Inferior parietal cortex (tissue), 1 donor: Measurements from ENCODE around the gene CASZ1.

Source experiments
- DNase-seq: peaks from one replicate; pipeline ENCODE4 v3.0.0-alpha.2; 2016; ENCODE audit errors: extremely low spot score

The CASZ1 gene

DNA sequence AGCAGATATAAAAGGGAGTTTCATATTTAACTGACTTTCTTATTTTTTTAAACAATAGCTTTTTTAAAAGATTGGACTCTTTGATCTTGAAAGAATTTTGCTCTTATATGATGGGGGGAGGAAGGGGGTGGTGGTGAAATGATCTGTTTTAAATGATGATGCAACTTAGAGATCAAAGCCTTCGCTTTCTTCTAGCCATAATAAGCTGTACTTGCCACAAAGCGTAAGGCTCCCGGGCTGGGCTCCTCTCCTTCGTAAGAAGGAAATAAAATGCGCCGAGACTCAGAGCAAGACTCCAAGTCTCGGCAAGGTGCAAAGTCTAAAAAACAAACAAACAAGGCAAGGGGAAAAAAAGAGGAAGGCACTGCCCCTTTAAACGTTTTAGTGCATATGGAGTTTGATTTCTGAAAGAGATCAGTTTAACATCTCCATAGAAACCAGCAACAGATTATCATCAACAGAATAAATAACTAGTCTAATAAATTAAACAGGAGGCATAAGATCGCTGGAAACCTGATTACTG lies 3.3 kb downstream of the CASZ1 start:
- no peak for DNase-seq

DNA sequence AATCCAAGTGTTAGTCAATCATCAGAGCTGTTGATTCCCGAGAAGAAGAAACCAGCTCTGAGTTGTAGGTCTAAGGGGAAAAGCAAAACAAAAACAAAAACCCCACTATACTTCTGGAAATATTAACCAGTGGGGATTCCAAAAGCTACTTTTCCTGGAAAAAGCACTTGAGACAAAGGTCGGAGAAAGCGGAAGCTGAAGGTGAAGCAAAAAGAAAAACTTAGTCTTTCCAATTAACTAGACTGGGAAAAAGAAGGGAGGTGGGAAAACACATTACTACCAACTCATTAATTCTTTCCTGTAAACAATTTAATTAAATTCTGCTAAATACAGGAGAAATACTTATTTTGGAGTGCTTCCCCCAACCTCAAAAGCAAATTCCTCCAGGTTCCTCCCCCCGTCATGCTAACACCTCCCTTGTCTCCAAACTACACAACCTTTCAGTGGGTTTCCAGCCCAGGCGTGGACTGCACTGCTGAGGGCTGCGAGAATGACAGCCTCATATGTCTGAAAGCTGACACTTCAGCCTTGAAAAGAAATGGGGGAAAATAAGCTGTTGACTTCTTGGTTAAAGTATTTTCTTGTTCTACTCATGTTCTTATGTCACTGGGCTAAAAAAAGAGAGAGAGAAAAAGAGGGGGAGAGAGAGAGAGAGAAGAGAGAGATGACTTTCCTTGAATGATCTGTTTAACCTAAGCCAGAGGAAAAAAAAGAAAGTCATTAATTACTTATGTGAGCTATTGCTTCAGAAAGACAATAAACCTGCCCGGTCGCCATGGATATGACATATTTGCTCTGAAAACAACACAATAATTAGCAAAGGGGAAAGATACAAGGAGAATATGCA lies 5.1 kb downstream of the CASZ1 start:
- no peak for DNase-seq

DNA sequence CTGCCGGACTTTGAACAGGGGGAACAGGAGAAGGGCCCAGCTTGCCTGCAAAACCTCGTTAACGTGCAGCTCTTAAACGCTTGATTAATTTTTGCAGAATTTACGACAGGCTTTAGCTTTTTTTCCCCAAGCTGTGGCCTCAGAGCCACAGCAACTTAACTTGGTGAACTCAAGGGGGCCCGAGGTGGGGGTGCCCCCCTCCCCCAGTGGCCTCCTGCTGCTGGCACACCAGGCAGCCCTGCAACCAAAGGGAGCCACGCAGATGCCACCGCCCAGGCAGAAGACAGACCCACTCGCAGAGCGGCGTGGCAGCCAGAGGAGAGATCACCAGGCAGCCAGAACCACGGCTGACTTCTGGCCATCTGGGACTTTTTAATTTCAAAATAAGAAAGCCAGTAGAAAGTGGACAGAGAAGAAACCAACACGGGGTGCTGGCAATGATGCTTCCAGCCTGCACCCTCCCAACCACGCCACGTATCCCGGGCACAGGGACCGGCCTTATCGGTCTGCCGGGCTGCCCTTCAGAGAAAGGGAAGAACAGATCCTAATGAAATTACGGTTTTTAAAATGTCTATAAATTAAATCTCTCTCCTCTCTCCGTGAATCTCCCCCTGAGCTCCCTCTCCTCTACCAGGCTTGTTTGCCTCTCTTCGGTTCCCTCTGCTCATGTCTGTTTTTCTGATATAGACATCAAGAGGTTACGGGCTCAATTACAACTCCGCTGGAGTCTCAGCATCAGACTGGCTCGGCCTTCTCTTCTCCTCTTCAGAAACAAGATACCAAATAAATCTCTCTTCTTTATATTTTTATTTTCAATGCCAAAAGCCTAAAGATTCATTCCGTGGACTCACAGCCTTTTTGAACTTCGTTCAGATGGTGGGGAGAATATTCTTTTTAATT lies 6.4 kb downstream of the CASZ1 start:
- no peak for DNase-seq

DNA sequence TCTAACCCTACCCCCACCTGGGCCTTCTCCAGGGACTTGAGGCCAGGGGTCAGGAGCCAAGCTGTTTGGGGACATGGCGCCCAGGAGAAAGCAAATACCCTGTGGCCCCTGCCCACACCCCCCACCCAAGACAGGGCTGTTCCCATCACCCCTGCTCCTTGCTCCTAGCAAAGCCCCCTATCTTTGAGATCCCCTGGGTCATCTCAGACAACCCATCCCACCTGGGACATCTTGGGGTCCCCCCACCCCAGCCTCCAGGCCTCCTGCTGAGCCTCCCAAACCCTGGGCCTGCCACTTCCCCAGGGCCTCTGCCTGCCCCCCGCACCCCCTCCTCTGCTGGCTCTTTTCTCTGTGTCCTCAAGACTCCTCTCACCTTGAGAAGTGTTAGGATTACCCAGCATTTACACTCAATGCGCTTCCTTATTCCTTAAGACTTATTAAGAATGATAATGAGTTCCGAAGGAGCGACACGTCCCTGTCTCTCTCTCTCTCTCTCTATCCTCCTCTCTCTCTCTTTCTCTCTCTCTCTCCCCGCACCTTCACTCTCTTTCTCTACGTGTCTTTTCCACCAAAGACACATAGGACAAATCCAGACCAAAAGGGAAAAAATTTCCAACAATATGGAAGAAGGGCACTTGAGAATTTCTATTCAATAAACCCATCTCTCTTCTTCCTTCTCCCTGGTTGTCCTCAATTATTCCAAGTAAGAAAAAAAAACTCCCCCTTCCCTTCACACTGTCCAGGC lies 7.2 kb downstream of the CASZ1 start:
- DNase-seq, result no peak

DNA sequence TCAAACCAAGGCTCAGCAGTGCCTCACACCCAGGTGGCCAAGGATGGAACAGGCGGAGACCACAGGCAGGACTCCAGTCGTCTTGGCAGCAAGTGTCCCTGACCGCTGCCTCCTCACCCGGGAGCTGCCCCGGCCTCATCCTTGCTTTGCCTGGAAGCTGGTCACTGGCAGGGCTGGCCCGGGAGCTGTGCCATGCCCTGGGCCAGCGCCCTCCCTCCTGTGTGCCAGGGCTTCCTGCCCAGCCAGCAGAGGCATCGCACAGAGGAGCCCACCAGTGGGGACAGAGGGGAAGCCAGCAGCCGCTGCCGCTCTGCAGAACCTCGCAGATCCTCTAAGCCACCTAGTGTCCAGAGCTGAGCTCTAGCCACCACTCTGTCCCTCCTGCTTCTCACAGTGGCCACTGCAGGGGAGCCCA lies 7.8 kb downstream of the CASZ1 start:
- peak; percentile 51 for DNase-seq

DNA sequence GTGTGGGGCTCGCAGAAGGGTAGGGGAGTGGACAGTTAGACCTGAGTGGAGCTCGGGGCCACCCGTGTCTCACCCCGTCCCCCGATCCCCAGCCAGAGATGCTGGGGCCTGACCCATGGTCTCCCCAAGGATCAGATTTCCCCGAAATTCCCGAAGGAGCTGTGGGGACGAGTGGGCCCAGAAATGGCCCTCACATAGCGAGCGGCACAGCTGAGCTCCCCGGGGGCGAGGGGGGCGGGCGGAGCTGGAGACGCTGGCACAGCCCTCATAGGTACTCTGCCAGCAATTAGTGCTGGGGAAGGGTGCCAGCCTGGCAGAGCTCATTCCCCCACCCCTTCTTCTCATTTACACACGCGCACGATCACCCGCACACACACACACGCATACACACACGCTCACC lies 9.2 kb downstream of the CASZ1 start:
- DNase-seq, result no peak

DNA sequence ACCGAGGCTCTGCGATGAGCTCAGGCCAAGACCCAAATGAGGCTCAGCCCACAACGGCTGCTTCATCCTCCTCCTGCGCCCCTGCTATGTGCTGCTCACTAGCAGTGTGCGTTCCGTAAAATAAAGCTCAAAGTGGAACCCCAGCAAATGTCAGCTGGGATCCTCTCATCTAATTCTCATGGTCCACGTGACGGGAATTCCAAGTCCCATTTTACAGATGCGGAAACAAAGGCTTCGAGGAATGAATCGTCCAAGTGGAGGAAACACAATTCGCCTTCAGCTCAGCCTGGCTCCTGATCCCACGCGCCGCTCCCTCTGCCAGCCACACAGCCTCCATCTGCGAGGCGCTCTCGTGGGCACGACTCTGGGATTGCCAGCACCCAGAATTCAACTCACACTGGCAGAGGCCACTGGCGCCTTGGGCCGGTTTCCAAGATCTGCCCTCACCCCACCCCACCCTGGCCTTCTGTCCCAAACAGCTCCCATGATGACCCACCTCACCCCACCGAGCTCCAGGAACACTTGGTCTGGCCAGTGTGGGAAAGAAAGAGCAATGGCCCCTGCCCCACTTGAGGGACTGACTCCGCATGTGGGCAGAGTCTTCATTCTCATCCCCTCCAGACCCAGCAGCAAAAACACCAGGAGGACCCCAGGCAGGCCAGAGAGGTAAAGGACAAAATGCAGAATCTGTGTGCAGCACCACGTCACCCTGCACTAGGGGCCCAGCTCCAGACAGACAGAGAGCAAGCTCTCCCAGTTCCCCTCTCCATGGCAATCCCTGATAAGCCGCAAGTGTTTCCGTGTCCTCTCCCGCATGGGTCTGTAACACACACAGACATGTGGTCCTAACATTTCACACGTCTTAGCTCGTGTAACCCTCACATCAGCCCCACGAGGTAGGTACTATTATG lies 10.5 kb downstream of the CASZ1 start:
- DNase-seq, result no peak

DNA sequence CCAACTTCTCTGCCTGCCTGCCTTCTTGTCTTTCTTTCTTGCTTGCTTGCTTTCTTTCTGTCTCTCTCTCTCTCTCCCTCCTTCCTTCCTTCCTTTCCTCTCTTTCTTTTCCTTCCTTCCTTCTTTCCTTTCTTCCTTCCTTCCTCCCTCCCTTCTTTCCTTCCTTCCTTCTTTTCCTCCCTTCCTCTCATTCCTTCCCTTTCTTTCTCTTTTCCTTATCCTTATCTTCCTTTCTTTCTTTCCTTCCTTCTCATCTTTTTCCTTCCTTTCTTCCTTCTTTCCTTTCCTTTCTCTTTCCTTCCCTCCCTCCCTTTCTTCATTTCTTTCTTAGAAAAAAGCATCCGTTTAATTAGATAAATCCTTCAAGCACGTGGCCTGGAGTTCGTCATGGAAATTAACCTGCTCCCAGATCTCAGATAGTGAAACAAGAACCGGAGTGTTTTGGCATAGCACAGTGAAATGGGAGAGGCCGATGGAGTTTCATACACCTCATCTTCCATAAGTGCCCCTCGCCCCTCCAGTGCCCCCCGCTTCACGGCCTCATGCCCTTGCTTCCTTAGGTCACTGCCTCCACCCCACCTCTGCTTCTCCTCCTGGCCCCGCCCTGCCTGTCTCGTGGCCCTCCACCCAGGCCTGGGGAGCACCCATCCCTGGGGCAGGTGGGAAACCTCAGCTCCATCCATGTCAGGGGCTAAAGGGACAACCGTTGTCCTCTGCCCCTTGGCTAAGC lies 11.3 kb downstream of the CASZ1 start:
- no peak for DNase-seq

DNA sequence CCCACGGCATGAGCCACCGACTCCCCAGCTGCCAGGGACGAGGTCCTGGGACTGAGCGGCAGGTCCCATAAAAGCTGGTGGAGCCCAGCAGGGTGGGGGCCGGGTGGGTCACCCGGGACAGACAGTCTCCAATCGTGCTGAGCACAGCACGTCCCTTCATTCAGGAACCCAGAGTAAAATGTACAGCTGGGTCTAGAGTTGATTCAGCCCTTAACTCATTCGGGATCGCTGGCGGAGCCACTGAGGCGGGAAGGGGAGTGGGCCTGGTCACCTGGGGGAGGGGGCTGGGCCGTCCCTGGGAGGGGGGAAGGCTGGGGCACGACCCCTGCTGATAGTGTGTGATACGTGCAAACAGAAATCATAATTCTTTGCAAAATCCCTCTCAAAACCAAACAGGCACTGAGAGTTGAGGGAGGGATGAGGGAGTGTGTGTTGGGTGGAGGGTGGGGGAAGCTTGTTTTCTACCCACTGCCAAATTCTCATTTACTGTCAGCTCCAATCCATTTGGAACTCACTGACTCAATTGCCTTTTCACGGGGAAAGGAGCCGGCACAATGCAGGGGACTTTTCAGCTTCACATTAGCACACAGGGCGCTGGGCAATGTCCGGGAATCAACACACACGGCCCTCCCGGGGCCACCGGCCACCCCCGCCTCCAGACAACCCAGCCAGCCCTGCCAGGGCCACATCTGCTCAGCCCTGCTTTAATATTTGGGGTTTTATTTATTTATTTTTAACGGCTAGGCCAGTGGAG lies 13.8 kb downstream of the CASZ1 start:
- DNase-seq, result no peak

DNA sequence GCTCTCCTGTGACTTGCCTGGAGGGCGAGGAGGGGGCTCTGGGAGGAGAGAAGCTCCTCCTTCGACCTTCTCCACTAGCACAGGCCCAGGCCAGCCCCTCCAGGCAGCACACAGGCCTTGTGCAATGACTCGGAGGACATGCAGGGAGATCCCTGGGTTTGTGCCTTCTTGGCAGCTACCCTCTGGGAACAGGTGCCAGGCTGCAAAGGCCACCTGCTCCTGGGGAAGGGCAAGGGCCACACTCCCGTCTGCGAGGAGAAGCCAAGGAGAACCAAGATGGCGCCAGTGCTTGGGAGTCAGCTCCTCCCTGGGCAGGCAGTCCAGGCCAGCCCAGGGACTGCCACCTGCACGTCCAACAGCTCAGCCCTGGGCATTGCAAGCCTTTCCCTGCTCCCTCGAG lies 15.3 kb downstream of the CASZ1 start:
- DNase-seq, result no peak

DNA sequence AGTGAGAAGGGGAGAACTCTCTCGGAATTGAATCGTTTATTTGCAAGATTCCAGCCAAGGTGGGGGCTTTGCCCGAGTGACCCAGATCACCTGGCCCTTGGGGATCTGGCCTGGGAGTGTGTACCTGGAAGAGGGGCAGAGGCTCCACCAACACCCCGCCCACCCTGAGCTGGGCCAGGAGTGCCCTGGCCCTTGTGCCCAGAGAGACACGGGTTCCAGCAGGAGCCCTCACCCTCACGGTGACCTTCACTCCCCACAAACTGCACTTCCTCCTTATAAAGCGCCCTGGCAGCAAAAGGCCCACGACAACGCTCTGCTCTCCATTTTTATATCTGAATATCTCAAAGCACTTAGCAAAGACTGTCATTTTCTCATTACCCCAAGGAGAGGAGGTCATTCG lies 16.6 kb downstream of the CASZ1 start:
- no peak for DNase-seq

DNA sequence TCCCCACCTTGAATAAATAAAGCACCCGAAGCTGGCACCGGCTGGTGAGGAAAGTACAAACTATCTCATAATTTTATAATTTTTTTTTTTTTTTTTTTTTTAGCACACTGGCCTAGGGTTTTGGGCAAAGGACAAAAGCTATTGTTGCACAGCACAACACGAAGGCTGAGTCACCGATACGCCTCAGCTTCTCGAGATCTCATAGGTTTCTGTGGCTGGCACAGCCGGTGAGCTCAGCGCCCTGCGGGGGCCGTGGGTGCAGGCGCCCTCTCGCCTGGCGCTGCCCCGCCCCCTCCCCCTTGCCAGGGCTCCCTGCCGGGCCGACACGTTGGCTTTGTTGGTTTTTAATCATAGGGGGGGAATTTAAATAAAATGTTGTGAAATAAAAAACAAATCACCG lies 17.2 kb downstream of the CASZ1 start:
- no peak for DNase-seq

DNA sequence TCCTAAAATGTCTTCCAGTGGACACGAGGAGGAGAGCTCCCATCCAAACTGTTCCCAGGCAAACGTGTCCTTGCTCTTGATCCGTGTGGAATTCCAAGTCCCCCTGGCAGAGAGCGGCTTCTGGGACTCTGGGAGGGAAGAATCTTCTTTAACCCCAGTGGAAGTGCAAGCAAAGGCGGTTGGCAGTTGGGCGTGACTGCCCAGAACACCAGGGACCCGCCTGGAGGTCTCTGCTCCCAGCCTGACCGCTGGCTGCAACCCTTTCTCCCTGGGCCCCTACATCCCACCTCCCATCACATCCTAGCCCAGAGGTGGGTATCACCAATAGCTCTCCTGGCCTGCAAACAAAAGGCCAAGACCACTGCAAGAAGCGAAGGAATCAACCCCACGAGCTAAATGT lies 17.8 kb downstream of the CASZ1 start:
- DNase-seq, result no peak

DNA sequence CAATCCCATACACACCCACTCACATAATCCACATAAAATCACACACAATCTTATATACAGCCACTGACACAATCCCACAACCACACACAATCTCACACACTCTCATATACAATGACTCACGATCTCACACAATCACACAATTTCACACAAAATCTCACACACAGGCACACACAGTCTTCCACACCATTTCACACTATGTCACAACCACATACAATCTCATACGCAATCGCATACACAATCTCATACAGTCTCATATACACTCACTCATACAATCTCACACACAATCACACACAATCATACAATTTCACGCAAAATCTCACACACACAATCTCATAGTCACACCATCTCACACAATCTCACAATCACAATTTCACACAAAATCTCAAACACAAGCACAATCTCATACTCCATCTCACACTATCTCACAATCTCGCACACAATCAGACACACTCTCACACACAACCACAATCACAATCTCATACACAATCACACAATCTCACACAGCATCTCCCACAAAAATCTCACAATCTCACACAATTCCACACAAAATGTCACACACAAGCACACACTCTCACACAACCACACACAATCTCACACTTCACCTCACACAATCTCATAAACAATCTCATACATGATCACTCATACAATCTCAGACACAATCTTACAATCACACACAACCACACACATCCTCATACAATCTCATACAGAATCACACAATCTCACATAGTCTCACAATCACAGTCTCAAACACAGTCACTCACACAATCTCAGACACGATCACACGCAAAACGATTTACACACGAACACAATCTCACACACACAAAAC lies 18.5 kb downstream of the CASZ1 start:
- no peak for DNase-seq

DNA sequence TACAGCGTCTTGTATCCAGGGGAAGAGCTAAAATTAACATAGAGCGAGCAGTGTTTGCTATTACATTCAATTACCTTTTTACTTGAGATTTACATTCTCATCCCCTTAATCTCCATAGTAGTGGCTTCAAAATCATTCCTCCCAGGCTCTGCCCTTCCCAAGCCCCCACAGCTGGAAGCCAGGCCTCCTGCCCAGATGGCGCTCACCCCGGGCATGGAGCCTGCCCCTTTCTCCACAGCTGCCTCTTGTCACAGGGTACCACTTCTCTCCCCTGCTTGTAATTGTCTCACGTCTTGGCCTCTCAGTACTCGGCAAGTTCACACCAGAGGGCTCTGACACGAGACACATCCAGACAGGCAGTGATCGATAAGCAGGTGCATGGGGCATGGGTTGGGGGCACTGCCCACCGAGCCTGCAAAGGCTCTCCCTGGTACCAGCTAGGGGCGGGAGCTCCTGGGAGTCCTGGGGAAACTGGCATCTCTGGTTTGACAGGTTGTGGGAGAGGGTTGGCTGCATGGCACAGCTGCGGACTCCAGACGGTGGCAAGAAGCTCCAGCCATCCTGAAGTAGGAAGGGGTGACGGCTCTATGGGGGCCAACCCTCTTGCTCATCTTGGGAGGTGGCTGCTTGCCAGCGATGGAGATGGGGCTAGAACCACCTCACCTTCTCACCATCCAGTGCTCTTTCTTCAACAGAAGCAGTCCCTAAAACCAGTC lies 20.1 kb downstream of the CASZ1 start:
- no peak for DNase-seq

DNA sequence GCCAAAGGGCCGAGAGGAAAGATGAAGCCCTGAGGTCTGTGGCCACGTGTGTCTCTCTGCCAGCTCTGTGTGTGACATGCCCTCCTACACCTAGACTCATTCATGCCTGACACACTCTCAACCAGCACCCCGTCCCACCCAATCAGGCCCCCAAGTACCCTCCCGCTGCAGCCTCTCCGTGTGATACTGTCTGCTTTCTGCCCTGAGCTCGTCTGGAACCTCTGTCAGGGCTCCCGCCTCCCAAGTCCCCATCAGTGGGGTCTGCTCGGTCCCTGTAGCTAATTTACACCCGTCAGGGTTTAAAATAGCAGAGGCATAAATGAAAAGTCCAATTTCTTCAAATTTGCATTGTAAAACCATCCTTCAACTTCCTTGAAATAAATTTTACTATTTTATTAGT lies 20.7 kb downstream of the CASZ1 start:
- DNase-seq, result no peak

DNA sequence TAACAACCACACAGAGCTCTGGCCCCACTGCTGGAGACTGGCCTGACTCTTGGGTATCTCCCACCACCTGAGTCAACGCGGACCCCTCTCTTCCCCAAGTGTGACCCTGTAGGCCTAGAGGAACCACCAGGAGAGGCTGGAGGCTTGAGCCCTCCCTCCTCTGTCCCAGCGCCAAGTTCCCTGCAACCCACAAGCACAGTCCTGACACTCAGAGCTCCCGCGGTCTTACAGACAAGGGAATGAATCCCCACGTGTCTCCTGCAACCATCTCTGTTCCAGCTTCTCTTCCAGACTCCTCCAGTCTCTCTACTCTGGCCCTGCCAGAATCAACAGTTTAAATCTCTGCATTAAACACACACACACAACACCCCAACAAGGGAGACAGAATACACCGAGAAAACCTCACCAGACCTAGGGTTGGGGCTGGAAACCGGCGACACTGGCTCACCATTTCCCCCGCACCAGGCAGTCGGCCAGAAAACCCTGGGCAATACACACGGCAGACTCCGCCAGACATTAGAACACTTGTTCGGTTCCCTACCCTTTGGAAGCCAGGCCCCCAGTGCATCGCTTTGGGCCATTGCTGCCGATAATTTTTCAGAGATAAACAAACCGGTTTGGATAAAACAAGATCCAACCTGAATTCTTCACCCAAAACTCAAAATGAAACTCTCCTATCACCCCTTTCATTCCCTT lies 21.7 kb downstream of the CASZ1 start:
- DNase-seq, result no peak
